GM12874 (cell line): ENCODE measurements around the gene HIP1.

ENCODE experiments used
- TF ChIP-seq, protein P1 (sequence below): IDR thresholded peaks from 2 replicates; pipeline ENCODE4 v1.5.1; 2011; ENCODE audit warnings: low read depth, mild to moderate bottlenecking, control low read depth, low read length, moderate library complexity; ENCODE audit not compliant: insufficient read depth

Gene HIP1

GRCh38 chr7:75738604-75738974 lies at the start of gene HIP1:
TSS of gene HIP1 (minus strand) at chr7:75738941. CDS start at chr7:75738920, 21 bp downstream.
- TF ChIP-seq, protein P1, sequence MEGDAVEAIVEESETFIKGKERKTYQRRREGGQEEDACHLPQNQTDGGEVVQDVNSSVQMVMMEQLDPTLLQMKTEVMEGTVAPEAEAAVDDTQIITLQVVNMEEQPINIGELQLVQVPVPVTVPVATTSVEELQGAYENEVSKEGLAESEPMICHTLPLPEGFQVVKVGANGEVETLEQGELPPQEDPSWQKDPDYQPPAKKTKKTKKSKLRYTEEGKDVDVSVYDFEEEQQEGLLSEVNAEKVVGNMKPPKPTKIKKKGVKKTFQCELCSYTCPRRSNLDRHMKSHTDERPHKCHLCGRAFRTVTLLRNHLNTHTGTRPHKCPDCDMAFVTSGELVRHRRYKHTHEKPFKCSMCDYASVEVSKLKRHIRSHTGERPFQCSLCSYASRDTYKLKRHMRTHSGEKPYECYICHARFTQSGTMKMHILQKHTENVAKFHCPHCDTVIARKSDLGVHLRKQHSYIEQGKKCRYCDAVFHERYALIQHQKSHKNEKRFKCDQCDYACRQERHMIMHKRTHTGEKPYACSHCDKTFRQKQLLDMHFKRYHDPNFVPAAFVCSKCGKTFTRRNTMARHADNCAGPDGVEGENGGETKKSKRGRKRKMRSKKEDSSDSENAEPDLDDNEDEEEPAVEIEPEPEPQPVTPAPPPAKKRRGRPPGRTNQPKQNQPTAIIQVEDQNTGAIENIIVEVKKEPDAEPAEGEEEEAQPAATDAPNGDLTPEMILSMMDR = no peak

GRCh38 chr7:75776295-75776971 lies 37.7 kb upstream of the HIP1 start:
- TF ChIP-seq, protein P1 = no peak

DNA sequence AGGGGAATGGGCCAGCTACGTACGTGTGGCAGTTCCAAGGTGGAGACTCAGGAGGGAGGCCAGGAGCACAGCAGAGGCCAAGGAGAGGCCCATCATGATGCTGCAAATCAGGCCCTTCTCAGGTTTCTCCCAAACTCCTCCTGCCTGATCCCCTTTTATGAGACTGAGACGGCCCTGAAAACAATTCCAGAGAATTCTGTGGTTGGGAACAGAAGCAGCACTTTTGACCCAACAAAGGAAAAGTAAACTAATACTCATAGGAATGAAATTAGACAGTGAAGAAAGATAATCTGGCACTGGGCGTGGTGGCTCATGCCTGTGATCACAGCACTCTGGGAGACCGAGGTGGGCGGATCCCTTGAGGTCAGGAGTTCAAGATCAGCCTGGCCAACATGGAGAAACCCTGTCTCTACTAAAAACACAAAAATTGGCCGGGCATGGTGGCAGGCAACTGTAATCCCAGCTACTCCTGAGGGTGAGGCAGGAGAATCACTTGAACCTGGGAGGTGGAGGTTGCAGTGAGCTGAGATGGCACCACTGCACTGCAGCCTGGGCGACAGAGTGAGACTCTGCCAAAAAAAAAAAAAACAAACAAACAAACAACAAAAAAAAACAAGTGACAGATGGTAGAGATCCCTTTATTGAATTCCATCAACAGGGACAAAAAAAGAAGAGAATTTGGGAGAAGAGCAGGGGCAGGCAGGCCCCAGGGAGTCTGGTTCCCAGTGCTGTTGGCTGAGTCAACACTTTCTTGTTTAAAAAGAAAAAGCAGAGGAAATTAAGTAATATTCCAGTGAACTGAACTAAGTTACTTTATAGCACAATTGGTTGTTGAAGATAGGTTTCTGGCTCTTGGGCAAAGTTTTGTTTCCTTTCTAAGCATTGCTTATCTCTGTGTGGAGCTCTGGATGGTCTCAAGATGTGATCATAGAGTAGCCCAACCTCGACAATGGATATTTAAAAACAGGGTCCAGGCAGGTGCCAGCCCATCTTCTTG lies 33.6 kb upstream of the HIP1 start, which contains the start of gene CCL26:
CCL26 (minus strand) TSS at position 131 of the 997 bp plus-strand sequence; CDS start at position 96, 35 bp downstream.
- TF ChIP-seq, protein P1 = no peak

GRCh38 chr7:75771224-75771623 lies 32.5 kb upstream of the HIP1 start:
- TF ChIP-seq, protein P1 = no peak

DNA sequence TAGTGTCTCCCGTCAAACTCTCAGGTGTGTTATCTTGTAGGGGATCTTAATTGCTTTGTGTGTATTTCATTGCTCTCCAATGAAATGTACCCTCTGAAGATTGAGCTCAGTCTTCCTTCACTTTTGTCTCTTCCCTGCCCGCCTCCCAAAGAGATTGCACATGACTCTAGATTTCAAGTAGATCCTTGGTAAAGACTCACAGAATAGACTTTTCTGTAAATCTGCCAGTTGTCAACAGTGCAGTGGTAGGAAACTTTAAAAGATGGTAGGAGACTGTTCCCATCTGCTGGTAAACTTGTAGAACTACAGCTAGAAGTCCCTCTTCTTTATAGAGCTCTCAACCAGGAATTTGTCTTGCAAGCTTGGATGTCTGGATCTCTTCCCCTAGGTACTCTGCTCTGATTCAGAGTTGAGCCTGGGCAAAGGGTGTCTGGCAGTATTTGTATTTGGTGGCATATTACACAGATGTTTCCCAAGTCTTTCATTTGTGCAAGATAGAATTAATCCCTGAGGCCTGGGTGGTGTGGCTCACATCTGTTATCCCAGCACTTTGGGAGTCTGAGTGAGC lies 23.7 kb upstream of the HIP1 start:
- TF ChIP-seq, protein P1 = peak; percentile 71

- TF ChIP-seq, protein P1 = no peak
Observed at GRCh38 chr7:75758491-75758890, 19.8 kb upstream of the HIP1 start.

DNA sequence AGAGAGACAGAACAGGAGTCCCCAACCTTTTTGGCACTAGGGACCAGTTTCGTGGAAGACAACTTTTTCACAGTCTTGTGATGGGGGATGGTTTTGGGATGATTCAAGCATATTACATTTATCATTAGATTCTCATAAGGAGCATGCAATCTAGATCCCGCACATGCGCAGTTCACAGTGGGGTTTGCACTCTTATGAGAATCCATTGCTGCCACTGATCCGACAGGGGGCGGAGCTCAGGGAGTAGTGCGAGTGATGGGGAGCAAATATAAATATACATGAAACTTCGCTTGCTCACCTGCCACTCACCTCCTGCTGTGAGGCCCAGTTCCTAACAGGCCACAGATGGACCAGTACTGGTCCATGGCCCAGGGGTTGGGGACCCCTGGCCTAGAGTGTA lies 19.1 kb upstream of the HIP1 start:
- TF ChIP-seq, protein P1 = no peak
